DMS153 treated with DMSO at 0.1 percent for 48 hours (cell line): ENCODE data around the gene SYNE4.

Experiments used
- DNase-seq: peaks from one replicate; lab custom pipeline; 2025; ENCODE audit not compliant: unreplicated experiment; lab: John Stamatoyannopoulos, UW

Gene SYNE4

GRCh38 chr19:36026091-36026876 is 17.7 kb upstream of the SYNE4 start:
- no peak for DNase-seq

GRCh38 chr19:36025541-36025940 is 16.9 kb upstream of the SYNE4 start:
- DNase-seq = no peak

- DNase-seq = no peak
Observed at GRCh38 chr19:36023432-36023831, 14.8 kb upstream of the SYNE4 start.

- no peak for DNase-seq
Observed at GRCh38 chr19:36019061-36019670, 10.6 kb upstream of the SYNE4 start.

- peak; percentile 99 for DNase-seq
Observed at GRCh38 chr19:36014012-36014924, 5.7 kb upstream of the SYNE4 start, which contains the start of gene ALKBH6. ALKBH6 (minus strand) TSS chr19:36014213; CDS start chr19:36013397, 816 bp downstream.

- DNase-seq = no peak
Observed at GRCh38 chr19:36013280-36014011, 4.8 kb upstream of the SYNE4 start.

- DNase-seq = no peak
Observed at GRCh38 chr19:36010402-36010801, 1.8 kb upstream of the SYNE4 start.

GRCh38 chr19:36009633-36010379 is 1.2 kb upstream of the SYNE4 start:
- DNase-seq = no peak

- DNase-seq = peak; percentile 64
Observed at GRCh38 chr19:36009220-36009619, 607 bp upstream of the SYNE4 start.

- no peak for DNase-seq
Observed at GRCh38 chr19:36006955-36007354, 1.7 kb downstream of the SYNE4 start.

GRCh38 chr19:36003284-36003683 is 5.3 kb downstream of the SYNE4 start:
- DNase-seq = no peak

GRCh38 chr19:36001605-36002004 is 7.0 kb downstream of the SYNE4 start:
- DNase-seq = no peak

- DNase-seq = no peak
Observed at GRCh38 chr19:35996777-35997176, 11.8 kb downstream of the SYNE4 start.

- DNase-seq = peak; percentile 90
Observed at GRCh38 chr19:35995048-35995993, 13.3 kb downstream of the SYNE4 start, which contains the start of gene SDHAF1. SDHAF1 (plus strand) TSS chr19:35995188; CDS start chr19:35995275, 87 bp downstream.

- DNase-seq = no peak
Observed at GRCh38 chr19:35993923-35994598, 14.6 kb downstream of the SYNE4 start.

GRCh38 chr19:35992907-35993765 is 15.5 kb downstream of the SYNE4 start:
- no peak for DNase-seq

GRCh38 chr19:35991731-35992450 is 16.7 kb downstream of the SYNE4 start:
- DNase-seq = no peak
